H54 (cell line): ENCODE data around the gene MCRIP1.

Experiments
- DNase-seq: peaks from one replicate; pipeline ENCODE4 v3.0.0; 2011; ENCODE audit warnings: low spot score, mixed read lengths; ENCODE audit not compliant: insufficient read length
- FAIRE-seq: peaks from 3 replicates; lab custom pipeline; 2011; peaks lifted over from hg19 to GRCh38; lab: Jason Lieb, UNC
- POLR2A ChIP-seq: IDR thresholded peaks from 2 replicates; pipeline ENCODE4 v1.6.1; 2011; ENCODE audit warnings: low read depth, mild to moderate bottlenecking, low read length

Gene MCRIP1

GRCh38 chr17:81810892-81811704 is 22.0 kb downstream of the MCRIP1 start:
- no peak for TF ChIP-seq POLR2A
- FAIRE-seq (no peak), DNase-seq (no peak)

DNA sequence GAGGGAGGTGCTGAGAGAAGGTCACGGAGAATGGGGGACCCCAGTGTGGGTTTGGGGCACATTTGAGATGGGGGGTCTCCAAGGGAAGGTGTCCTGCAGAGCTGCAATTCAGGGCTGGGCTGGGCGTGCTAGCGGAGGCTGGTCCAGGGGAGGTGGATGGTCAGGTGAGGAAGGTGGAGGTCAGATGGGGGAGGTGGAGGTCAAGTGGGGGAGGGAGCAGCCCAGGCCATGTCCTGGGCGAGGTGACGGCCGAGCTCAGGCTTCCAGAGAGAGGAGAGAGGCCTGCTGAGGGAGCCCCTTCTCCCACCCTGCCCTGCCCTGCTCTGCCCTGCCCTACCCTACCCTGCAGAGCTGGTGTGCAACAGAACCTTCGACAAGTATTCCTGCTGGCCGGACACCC is 22.6 kb downstream of the MCRIP1 start:
- FAIRE-seq: no peak

DNA sequence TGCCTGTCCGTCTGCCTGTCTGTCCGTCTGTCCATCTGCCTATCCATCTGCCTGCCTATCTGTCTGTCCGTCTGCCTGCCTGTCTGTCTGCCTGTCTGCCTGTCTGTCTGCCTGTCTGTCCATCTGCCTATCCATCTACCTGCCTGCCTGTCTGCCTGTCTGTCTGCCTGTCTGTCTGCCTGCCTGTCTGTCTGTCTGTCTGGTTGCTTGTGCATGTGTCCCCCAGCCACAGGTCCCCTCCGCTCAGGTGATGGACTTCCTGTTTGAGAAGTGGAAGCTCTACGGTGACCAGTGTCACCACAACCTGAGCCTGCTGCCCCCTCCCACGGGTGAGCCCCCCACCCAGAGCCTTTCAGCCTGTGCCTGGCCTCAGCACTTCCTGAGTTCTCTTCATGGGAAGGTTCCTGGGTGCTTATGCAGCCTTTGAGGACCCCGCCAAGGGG is 23.5 kb downstream of the MCRIP1 start:
- FAIRE-seq (no peak), DNase-seq (no peak)
- no peak for TF ChIP-seq POLR2A

More for the DNA sequence above, 22.6 kb downstream of the MCRIP1 start:
- DNase-seq: no peak
- TF ChIP-seq POLR2A: no peak

- no peak for TF ChIP-seq POLR2A
- DNase-seq (no peak), FAIRE-seq (no peak)
These were observed 24.1 kb downstream of the MCRIP1 start for GRCh38 chr17:81808778-81809555.

DNA sequence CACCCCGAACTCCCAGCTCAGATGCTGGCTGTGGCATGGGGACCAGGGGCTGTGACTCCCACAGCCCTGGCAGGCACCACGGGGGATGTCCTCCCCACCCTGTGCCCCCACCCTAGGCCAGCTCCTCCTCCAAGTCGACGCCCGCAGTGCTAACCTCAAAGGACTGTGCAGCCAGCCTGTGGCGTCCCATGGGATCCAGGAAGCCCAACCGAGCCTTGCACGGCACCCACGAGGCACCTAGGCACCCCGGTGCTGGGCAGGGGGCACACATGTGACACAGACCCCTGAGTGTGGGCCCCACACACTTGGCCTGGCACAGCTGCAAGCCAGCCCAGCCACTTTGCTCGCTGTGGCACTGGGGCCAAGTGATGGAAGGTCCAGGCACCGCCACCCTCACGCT is 25.3 kb downstream of the MCRIP1 start:
- FAIRE-seq (no peak), DNase-seq (no peak)
- TF ChIP-seq POLR2A: no peak

DNA sequence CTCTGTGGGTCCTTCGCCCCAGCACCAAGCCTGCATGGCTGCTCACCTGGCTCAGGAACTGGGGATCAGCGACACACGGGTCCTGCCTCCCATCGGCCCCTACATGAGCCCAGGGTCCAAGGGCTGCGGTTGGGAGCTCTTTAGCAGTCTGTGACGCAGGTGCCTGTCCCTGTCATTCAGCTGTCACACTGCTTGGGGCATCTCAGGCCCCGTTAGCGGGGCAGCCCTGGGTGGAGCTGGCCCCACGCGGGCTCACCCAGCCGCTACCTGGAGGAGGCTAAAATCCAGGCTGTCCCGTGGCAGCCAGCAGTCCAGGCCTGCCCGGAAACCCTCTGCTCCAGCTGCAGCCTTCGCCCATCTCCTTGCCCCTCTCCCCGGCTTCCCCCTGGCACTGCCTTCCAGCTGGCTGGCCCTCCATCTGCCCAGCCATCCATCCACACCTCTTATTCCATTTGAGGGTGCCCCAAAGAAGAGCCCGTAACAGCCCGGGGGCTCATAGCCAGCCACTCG is 25.8 kb downstream of the MCRIP1 start:
- no peak for DNase-seq
- no peak for TF ChIP-seq POLR2A
- no peak for FAIRE-seq

DNA sequence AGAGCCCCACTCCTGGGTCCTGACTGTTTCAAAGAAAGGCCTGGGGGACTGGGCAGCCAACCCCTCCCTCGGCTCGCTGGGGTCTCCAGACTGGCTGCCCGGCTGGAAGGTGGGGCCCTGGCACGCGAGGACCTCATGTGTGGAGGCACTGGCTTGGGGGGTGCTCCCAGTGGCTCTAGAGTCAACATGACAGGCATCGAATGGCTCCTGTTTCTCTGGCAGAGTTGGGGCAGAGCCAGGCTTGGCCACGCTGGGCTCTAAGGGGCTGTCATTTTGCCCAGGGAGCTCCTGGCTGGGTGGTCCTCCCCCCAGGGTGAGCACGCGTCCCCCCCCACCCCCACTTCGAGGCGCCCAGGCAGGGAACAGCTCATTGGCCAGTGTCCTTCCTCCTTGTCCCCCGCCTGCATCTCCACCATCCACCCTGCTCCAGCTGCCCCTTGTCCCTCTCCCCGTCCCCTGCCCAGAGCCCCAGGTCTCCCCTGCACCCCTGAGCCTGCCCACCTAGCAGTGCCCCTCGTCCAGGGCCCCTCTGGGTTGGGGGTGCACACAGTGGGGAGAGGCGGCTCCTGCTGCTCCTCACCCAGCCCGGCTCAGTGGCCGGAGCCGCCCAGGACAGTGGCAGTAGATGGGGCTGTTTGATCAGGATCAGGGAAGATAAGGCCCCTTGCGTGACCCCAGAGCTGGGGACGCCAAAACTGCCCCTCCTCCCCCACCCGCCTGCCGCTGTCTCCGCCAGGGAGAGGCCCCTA is 26.5 kb downstream of the MCRIP1 start:
- no peak for DNase-seq
- no peak for FAIRE-seq
- TF ChIP-seq POLR2A: no peak

DNA sequence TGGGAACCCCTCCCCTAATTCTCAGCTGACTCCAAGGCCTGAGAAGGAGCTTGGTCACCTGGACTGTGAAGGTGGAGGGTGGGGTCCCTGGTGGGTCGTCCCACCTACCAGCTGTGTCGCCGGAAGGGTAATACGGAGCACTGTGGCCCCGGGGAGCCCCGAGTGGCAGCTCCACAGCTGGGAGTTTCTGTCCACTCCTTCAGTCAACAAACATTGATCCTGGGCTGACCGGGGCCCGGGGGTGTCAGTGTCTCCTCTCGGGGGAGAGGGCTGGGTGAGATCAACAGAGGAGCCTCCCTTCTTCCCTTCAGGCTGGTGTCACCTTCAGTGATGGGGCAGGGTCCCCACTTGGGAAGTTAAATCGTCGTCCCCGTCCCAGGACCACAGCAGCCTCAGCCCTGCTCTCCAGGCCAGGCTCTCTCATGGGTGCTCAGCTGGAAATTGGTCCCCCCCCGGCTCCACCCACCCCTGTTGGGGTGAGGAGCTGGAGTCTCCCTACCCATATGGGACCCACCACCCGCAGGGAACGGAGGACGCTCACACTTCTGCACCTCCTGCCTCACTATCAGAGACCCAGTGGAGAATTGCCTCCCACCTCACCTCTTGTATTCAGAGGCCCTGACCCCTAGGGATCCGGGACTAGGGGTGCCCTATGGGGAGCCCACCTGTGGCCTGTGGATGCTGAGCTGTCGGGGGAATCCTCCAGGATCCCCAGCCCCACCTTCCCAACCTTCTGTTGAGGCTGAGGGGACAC is 27.2 kb downstream of the MCRIP1 start:
- TF ChIP-seq POLR2A: no peak
- FAIRE-seq (no peak), DNase-seq (no peak)

- DNase-seq (no peak), FAIRE-seq (no peak)
- no peak for TF ChIP-seq POLR2A
These were observed 28.3 kb downstream of the MCRIP1 start for GRCh38 chr17:81804559-81805399.

GRCh38 chr17:81803728-81804558 is 29.1 kb downstream of the MCRIP1 start, which contains the start of gene GCGR:
Gene GCGR (plus strand): TSS chr17:81804150. CDS start chr17:81809019, 4,869 bp downstream.
- TF ChIP-seq POLR2A: no peak
- DNase-seq: no peak
- no peak for FAIRE-seq

DNA sequence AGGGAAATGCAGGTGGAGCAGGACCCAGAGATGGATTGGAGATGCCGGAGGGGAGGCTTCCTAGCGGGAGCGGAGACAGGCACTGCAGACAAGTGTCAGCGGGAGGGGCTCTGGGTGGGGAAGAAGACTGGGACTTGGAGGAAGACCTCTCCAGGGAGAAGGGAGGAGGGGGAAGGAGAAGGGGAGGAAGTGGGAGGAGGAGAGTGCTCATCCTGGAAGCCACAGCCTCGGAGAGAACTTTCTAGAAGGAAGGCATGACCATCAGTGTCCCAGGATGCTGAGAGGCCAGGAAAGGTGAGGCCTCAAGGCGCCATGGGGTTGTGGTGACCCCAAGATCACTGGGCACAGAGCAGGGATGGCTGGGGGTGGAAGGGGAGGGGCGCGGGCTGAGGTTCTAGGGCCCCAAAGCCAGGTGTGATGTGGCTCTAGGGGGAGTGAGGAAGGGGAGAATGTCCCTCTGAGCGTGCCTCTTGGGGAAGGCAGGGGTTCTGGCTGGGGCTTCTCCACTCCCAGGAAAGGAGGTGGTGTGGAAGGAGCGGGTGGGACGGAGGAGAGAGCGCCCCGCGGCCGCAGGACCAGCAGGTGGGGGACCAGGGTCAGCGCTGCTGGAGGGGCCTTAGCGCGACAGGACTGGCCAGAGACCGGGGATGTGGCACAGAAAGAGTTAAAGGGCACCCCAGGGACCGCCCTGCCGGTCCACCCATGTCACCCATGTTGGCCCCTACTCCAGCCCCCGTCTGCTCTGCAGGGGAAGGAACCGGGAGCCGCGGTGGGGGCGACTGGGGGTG is 30.0 kb downstream of the MCRIP1 start:
- no peak for TF ChIP-seq POLR2A
- no peak for DNase-seq
- no peak for FAIRE-seq
